Measurements from ENCODE around the gene KCNK17.

KCNK17 gene

GRCh38 chr6:39330476-39330875, 16.3 kb upstream of the KCNK17 start:
- Histone ChIP-seq H3K36me3 (ENCODE audit: insufficient read depth, low read length) (no peaks in the 10 kb centered on the region), H3K9me2 (replicated peaks; ENCODE audit: low read depth, low read length) (no peaks in the 10 kb centered on the region), H3K4me2 (ENCODE audit: low read depth, low read length, poor library complexity, severe bottlenecking) (no peak overlapping the region), H4K20me1 (ENCODE audit: insufficient read depth, low read length, poor library complexity, severe bottlenecking) (no peaks in the 10 kb centered on the region), H3K9ac (ENCODE audit: low read depth, low read length, poor library complexity, severe bottlenecking) (no peak overlapping the region), H3K9me3 (ENCODE audit: insufficient read depth, low read depth, low read length) (no peaks in the 10 kb centered on the region), H3K4me1 (ENCODE audit: insufficient read depth, low read length, poor library complexity, severe bottlenecking) (peaks cover 37% of the 10 kb centered on the region), H3K4me3 (ENCODE audit: low read length, poor library complexity, severe bottlenecking) (no peak overlapping the region), H3K79me2 (ENCODE audit: insufficient read depth, low read length) (no peaks in the 10 kb centered on the region), H3K27me3 (ENCODE audit: insufficient read depth, low read length, poor library complexity, severe bottlenecking) (no peaks in the 10 kb centered on the region), H3F3A (ENCODE audit: low read depth) (peaks cover under 1% of the 10 kb centered on the region; the same call in 1 of the 2 replicates), H2AFZ (ENCODE audit: low read length) (no peak overlapping the region)
- TF ChIP-seq EZH2phosphoT487 (IDR thresholded peaks at IDR 0.05; ENCODE audit: borderline replicate concordance), result no peak
- TF ChIP-seq CTCF (conservative IDR thresholded peaks at IDR 0.05; ENCODE audit: low read length), result no peak

- TF ChIP-seq EZH2phosphoT487 (IDR thresholded peaks at IDR 0.05; ENCODE audit: borderline replicate concordance) (no peak), CTCF (conservative IDR thresholded peaks at IDR 0.05; ENCODE audit: low read length) (no peak)
- H2AFZ ChIP-seq (ENCODE audit: low read length), result no peak overlapping the region
- no peaks in the 10 kb centered on the region for H4K20me1 ChIP-seq (ENCODE audit: insufficient read depth, low read length, poor library complexity, severe bottlenecking)
- H3K9me3 ChIP-seq (ENCODE audit: insufficient read depth, low read depth, low read length), result no peaks in the 10 kb centered on the region
- no peak overlapping the region for H3K4me2 ChIP-seq (ENCODE audit: low read depth, low read length, poor library complexity, severe bottlenecking)
- peaks cover 33% of the 10 kb centered on the region for H3K4me1 ChIP-seq (ENCODE audit: insufficient read depth, low read length, poor library complexity, severe bottlenecking)
- no peaks in the 10 kb centered on the region for H3K27me3 ChIP-seq (ENCODE audit: insufficient read depth, low read length, poor library complexity, severe bottlenecking)
- H3K9me2 ChIP-seq (replicated peaks; ENCODE audit: low read depth, low read length), result no peaks in the 10 kb centered on the region
- no peaks in the 10 kb centered on the region for H3K79me2 ChIP-seq (ENCODE audit: insufficient read depth, low read length)
- H3K36me3 ChIP-seq (ENCODE audit: insufficient read depth, low read length), result no peaks in the 10 kb centered on the region
- H3K9ac ChIP-seq (ENCODE audit: low read depth, low read length, poor library complexity, severe bottlenecking), result no peak overlapping the region
- H3F3A ChIP-seq (ENCODE audit: low read depth), result no peaks in the 10 kb centered on the region
- H3K4me3 ChIP-seq (ENCODE audit: low read length, poor library complexity, severe bottlenecking), result no peak overlapping the region
Observed at GRCh38 chr6:39330057-39330456, 15.8 kb upstream of the KCNK17 start.

- Histone ChIP-seq H3K36me3 (ENCODE audit: insufficient read depth, low read length) (no peaks in the 10 kb centered on the region), H3K4me1 (ENCODE audit: insufficient read depth, low read length, poor library complexity, severe bottlenecking) (peaks cover 16% of the 10 kb centered on the region), H3F3A (ENCODE audit: low read depth) (no peaks in the 10 kb centered on the region), H3K4me2 (ENCODE audit: low read depth, low read length, poor library complexity, severe bottlenecking) (no peak overlapping the region), H3K9ac (ENCODE audit: low read depth, low read length, poor library complexity, severe bottlenecking) (no peak overlapping the region), H3K9me3 (ENCODE audit: insufficient read depth, low read depth, low read length) (no peaks in the 10 kb centered on the region), H3K4me3 (ENCODE audit: low read length, poor library complexity, severe bottlenecking) (no peak overlapping the region), H3K79me2 (ENCODE audit: insufficient read depth, low read length) (no peaks in the 10 kb centered on the region), H2AFZ (ENCODE audit: low read length) (no peak overlapping the region), H3K9me2 (replicated peaks; ENCODE audit: low read depth, low read length) (no peaks in the 10 kb centered on the region), H3K27me3 (ENCODE audit: insufficient read depth, low read length, poor library complexity, severe bottlenecking) (no peaks in the 10 kb centered on the region), H4K20me1 (ENCODE audit: insufficient read depth, low read length, poor library complexity, severe bottlenecking) (no peaks in the 10 kb centered on the region)
- TF ChIP-seq CTCF (conservative IDR thresholded peaks at IDR 0.05; ENCODE audit: low read length), result no peak
- no peak for TF ChIP-seq EZH2phosphoT487 (IDR thresholded peaks at IDR 0.05; ENCODE audit: borderline replicate concordance)
Observed at GRCh38 chr6:39328066-39328465, 13.8 kb upstream of the KCNK17 start.
